Ovary (tissue), 9 donors: ENCODE results near the gene SH3GL3. TPM values are rescaled to one million over a fixed set of nuclear protein-coding genes. Genes with fewer than 3 reads are reported as not detected.

Experiments
- DNase-seq, 5 donors: peaks; one replicate each; pipeline ENCODE4 v3.0.0-alpha.2; 2019 to 2020
- H3K27ac ChIP-seq, 2 donors: fragments of 200-600 bp; one replicate each; pipeline versions ENCODE4 v1.5.1 to v1.8.0; 2019 to 2022
- H3K27me3 ChIP-seq: fragments of 200-600 bp; one replicate; pipeline ENCODE4 v1.8.0; 2022
- H3K36me3 ChIP-seq: fragments of 200-600 bp; sonication (generic); one replicate; pipeline ENCODE4 v1.5.1; 2019
- H3K4me1 ChIP-seq: one replicate; pipeline ENCODE4 v1.8.1; 2013; ENCODE audit warnings: mild to moderate bottlenecking, moderate library complexity; ENCODE audit not compliant: insufficient read depth
- H3K4me3 ChIP-seq: fragments of 200-600 bp; sonication (generic); one replicate; pipeline ENCODE4 v1.5.1; 2017
- H3K9me3 ChIP-seq, 2 donors: fragments of 200-600 bp in 1 of 2; sonication (generic) in 1 of 2; one replicate each; pipeline versions ENCODE4 v1.5.1 to v1.8.1; 2013 to 2019; ENCODE audit warnings: mild to moderate bottlenecking in 1 of 2, moderate library complexity in 1 of 2
- CTCF ChIP-seq, 3 donors: fragments of 450-650 bp in 2 of 3; fragments of 200-600 bp in 1 of 3; IDR thresholded peaks; one replicate each; pipeline versions ENCODE4 v1.5.1 to v1.8.0; 2016 to 2022; ENCODE audit warnings: antibody characterized with exemption in 3 of 3, mild to moderate bottlenecking in 1 of 3
- EP300 ChIP-seq: sonication (generic); formaldehyde crosslinking; IDR thresholded peaks from one replicate; pipeline ENCODE4 v1.6.1; 2017; ENCODE audit warnings: antibody characterized with exemption
- POLR2A ChIP-seq: fragments of 450-650 bp; IDR thresholded peaks from one replicate; pipeline ENCODE4 v1.6.1; 2017; ENCODE audit warnings: antibody characterized with exemption, mild to moderate bottlenecking, moderate library complexity
- WGBS, 3 donors: extraction: QIAGEN DNeasy Blood & Tissue Kit in 1 of 3; methylation state at CpG; one replicate each; pipeline versions ENCODE4 v1.1.5 to v1.1.7; 2013 to 2017; 5-methylcytosine and 5-hydroxymethylcytosine counted together
- intact Hi-C, 4 donors: fragments of 100-400 bp; cut with DNase I; formaldehyde crosslinking; loops; one replicate each; pipeline versions ENCODE4 v1.11.0 to v1.15.1; 2022 to 2023
- polyA plus RNA-seq, 2 donors: library from polyadenylated mRNA; stranded (reverse); fragments of 200-250 nt in 1 of 2; fragments of 350-450 nt in 1 of 2; fragmentation: Illumina TruSeq in 1 of 2; extraction: RNeasy Lipid Tissue Mini Kit (QIAGEN cat#74804) in 1 of 2; gene quantifications; one replicate each; pipeline ENCODE4 v1.2.3, GENCODE V29; 2013 to 2014
- total RNA-seq, 7 donors: library from RNA; depleted of rRNA in 2 of 7; stranded (reverse); fragments of >200 nt in 2 of 7; fragmentation: NEBNext Ultra II Directional in 3 of 7; extraction: Animal tissue kit (Norgen Biotek cat#: 25700) in 3 of 7; gene quantifications; one replicate each; pipeline versions ENCODE4 v1.1.0 to v1.2.4, GENCODE V29; 2016 to 2023
- donor health status: DM: no; HTN: no; CAD: no; lungs with moderate emphysema.
- donor health status: DM: no; HTN: no; CAD: no.
- donor health status: Bipolar disorder and iron deficiency.
- donor health status: DM: yes; HTN: yes; CAD: no.
- donor health status: DM: no; HTN: no; CAD: no.
- donor health status: DM: yes; HTN: yes; CAD: no.

SH3GL3 gene
- total and polyA plus RNA-seq, 9 donors: 0.25 to 4.9 (median 0.55) TPM; not detected in 1

- intact Hi-C loops: no loop called here
- no peak for DNase-seq
- TF ChIP-seq EP300: no peak
- TF ChIP-seq POLR2A: no peak
- no peak for TF ChIP-seq CTCF (IDR thresholded peaks at IDR 0.05)
- Histone ChIP-seq H3K27ac (no peak overlapping the region), H3K4me3 (no peak overlapping the region), H3K27me3 (no peaks in the 10 kb centered on the region), H3K4me1 (no peaks in the 10 kb centered on the region), H3K36me3 (no peaks in the 10 kb centered on the region), H3K9me3 (no peaks in the 10 kb centered on the region)
- 83 to 87% (median 85%) methylated on average over 5 of the region's 5 CpGs for WGBS, 3 donors
Measured at GRCh38 chr15:83477808-83478537, 30.8 kb downstream of the SH3GL3 start.

GRCh38 chr15:83483612-83484011, 36.5 kb downstream of the SH3GL3 start:
- intact Hi-C loops: no loop called here
- no peak for DNase-seq
- Histone ChIP-seq H3K36me3 (no peaks in the 10 kb centered on the region), H3K9me3 (no peaks in the 10 kb centered on the region), H3K4me1 (no peaks in the 10 kb centered on the region), H3K27me3 (no peaks in the 10 kb centered on the region), H3K4me3 (no peak overlapping the region), H3K27ac (no peak overlapping the region)
- WGBS, 3 donors: 97 to 100% (median 97%) methylated on average over 1 of the region's 1 CpG
- TF ChIP-seq EP300: no peak
- TF ChIP-seq CTCF (IDR thresholded peaks at IDR 0.05): no peak
- no peak for TF ChIP-seq POLR2A

- TF ChIP-seq EP300 (no peak), POLR2A (no peak), CTCF (IDR thresholded peaks at IDR 0.05) (no peak)
- DNase-seq: no peak
- no peaks in the 10 kb centered on the region for H3K9me3 ChIP-seq
- intact Hi-C loops: no loop called here
- no peak overlapping the region for H3K27ac ChIP-seq
- H3K36me3 ChIP-seq: no peaks in the 10 kb centered on the region
- no peaks in the 10 kb centered on the region for H3K27me3 ChIP-seq
- H3K4me3 ChIP-seq: no peak overlapping the region
- WGBS, 3 donors: 77 to 88% (median 84%) methylated on average over 2 of the region's 2 CpGs
- H3K4me1 ChIP-seq: no peaks in the 10 kb centered on the region
Measured at GRCh38 chr15:83484636-83485035, 37.5 kb downstream of the SH3GL3 start.

- TF ChIP-seq EP300: no peak
- TF ChIP-seq CTCF (IDR thresholded peaks at IDR 0.05): no peak
- no peak for TF ChIP-seq POLR2A
- intact Hi-C loops: no loop called here
Measured at GRCh38 chr15:83486363-83486762, 39.2 kb downstream of the SH3GL3 start.

More at GRCh38 chr15:83486363-83486762, 39.2 kb downstream of the SH3GL3 start:
- no peaks in the 10 kb centered on the region for H3K9me3 ChIP-seq
- no peaks in the 10 kb centered on the region for H3K36me3 ChIP-seq
- no peaks in the 10 kb centered on the region for H3K27me3 ChIP-seq
- no peak overlapping the region for H3K4me3 ChIP-seq
- H3K27ac ChIP-seq: no peak overlapping the region
- no peaks in the 10 kb centered on the region for H3K4me1 ChIP-seq
- no peak for DNase-seq
